NCI-H1417 treated with DMSO at 0.1 percent for 48 hours (cell line): ENCODE results near the gene GSC2.

Source experiments
- DNase-seq: peaks from one replicate; lab custom pipeline; 2025; lab: John Stamatoyannopoulos, UW

The GSC2 gene

DNA sequence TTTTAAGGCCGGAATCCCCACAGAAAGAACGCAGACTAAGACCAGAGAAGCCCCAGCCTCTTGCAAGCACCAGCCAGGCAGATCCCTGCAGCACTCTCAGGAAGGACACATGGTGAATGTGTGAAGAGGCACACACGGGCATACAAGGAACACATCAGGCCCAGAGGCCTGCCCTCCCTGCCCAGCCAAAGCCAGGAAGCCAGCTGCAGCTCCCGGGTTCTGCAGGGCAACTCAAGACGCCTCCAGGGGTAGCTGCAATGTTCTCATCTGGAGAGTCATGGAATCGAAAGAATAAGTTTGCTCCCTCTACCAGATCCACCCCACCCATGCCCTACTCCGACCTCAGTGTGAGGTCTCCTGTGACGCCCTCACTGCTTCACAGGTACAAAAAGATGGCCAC, 30.1 kb downstream of the GSC2 start:
- no peak for DNase-seq

DNA sequence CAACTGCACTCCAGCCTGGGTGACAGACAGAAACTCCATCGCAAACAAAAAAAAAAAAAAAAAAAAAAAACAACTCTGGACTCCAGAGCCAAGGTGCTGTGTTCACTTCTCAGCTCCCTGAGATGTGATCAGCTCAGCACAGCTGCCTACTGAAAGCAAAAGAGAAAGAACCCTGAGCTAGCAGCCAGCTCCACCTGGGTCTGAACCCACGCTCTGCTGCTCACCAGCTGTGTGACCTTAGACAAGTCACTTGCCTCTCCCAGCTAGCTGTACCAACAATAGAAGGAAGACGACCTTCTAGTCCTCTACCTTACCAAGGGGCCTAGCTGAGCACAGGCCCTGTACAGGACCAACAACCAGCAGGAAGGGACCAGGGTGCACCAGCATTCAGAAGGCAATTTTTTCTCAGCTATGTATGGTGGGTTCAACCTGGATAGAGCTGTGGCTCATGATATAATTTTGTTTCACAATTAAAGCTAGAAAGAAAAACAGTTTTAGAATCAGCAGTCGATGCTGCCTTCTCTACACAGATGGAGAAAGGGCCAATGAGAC, 31.7 kb downstream of the GSC2 start:
- DNase-seq: no peak

GRCh38 chr22:19117111-19117512, 33.0 kb downstream of the GSC2 start:
- no peak for DNase-seq

GRCh38 chr22:19115628-19116027, 34.5 kb downstream of the GSC2 start:
- no peak for DNase-seq

DNA sequence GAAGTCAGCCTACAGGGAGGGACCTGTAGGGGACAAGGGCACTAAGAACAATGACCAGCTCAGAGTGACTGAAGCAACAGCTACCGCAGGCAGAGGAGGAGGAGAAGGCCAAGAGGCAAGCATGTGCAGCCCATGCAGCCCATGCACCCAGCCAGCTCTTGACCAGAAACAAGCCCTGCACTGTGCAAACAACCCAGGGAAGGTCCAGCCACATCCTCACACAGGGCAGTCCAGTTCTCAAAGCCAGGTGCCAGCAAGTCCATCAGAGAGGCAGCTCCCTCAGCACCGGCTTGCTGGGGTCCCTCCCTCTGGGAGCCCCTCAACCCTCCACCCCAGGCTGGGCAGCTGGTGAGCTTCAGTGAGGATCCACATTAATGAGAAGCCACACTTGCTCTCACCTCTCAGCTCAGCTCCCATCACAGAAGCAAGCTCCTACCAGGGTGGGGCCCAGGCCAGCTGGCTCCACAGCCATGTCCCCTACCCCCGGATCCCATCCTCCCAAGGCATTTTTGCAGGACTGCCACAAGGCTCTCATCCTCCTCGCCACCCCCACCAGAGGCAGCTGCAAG, 35.0 kb downstream of the GSC2 start:
- no peak for DNase-seq

DNA sequence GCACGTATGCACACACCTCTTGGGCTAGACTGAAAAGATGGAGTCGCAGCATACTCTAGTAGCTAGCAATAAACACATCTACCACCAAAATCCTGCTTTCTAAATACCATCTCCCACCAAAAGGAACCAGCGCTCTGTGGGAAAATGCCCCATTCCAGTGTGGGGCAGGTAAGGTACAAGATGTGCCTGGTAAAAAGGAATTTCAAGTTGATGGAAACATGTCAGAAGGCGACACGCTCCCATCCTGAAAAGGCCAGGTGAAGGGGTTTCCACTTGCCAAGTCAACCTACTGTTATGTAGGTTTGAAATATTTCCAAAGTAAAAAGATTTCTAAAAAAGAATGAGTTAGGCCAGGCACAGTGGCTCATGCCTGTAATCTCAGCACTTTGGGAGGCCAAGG, 36.7 kb downstream of the GSC2 start:
- DNase-seq: no peak

- no peak for DNase-seq
These were observed 38.5 kb downstream of the GSC2 start for GRCh38 chr22:19111584-19111983.

DNA sequence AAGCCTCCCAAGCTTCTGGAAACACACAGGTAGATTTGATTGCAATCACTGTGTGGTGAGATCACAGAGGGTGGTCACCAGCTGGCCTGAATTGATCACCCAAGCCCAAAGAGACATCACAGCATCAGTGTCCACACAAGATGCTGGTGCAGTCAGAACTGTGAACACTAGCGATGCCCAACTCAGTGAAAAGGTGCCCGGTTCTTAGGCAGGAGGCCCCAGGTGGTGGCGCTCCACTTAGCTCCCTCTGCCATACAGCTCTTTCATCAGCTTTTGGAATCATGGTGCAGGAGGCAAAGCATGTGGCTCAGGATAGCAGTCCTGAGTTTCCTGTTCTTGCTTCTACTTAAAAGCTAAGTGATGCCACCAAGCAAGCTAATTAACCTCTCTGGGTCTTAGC, 39.0 kb downstream of the GSC2 start:
- DNase-seq: no peak

GRCh38 chr22:19110646-19111045, 39.4 kb downstream of the GSC2 start:
- DNase-seq: no peak

DNA sequence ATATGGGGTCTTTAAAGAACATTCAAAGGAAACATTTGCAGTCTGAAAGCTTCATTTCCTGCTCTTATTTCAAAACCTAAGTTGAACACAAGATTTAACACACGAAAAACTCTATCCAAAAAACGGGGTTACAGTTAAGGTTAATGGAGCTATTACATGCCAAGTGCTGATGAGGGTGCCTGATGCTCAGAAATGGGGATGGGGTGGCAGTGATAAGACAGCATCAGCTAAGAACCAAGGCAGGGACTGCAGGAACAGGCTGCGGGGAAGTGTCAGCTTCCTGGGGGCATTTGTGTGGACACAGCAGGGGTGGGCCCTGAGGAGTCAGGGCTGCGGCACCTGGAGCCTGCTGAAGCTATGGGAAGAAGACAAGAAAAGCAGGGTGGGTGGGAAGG, 40.0 kb downstream of the GSC2 start:
- no peak for DNase-seq

DNA sequence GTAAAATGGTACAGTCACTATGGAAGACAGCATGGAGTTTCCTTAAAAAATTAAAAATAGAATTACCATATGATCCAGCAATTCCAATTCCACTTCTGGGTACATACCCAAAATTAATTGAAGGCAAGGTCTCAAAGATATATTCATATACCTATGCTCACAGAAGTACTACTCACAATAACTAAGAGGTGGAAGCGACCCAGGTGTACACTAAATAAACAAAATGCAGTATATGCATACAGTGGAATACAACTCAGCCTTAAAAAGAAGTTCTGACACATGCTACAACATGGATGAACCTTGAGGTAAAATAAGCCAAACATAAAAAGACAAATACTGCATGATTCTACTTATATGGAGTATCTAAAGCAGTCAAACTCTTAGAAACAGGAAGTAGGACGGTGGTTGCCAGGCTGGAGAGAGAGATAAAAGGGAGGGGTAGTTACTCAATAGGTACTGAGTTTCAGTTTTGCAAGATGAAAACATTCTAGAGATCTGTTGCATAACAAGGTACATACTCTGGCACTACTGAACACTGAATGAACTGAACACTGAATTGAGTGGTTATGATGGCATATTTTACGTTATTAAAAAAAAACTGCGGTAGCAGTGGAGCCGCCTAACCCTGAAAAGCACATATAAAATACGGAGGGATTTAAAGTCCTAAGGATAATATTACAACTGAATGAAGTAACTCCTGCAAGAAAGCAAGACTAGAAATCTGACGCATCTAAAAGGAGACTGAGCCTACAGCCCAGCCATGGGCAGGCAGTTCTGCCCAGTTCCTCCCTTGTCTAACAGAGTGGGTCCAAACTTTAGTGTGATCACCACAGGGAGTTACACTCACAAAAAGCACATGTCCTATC, 40.7 kb downstream of the GSC2 start:
- DNase-seq: no peak

DNA sequence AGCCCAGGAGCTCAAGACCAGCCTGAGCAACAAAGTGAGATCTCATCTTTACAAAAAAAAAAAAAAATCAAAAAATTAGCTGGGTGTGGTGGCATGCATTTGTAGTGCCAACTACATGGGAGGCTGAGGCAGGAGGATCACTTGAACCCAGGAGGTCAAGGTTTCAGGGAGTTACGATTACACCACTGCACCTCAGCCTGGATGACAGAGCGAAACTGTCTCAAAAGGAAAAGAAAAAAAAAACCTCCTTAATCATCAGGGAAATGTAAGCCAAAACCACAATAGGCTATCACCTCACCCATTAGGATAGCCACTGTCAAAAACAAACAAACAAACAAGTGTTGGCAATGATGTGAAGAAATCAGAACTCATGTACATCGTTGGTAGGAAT, 41.3 kb downstream of the GSC2 start:
- no peak for DNase-seq

DNA sequence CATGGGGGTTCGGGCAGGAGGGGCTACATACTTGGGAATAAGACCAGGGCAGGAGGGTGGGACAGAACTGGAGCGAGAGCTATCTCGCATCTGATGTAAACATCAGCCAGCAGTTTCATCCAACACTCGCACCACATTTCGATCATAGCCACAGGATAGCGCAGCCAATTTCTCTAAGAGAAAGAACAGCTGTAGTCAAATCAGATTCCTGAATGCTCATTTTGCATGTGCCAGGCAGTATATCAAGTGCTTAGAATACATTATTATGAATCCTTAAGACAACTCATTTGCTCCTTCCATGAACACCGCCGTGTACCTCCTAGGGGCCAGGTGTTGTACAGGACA, 42.4 kb downstream of the GSC2 start:
- no peak for DNase-seq

GRCh38 chr22:19106886-19107729, 43.0 kb downstream of the GSC2 start:
- no peak for DNase-seq

- DNase-seq: no peak
These were observed 44.0 kb downstream of the GSC2 start for GRCh38 chr22:19105867-19106802.

GRCh38 chr22:19105456-19105855, 44.6 kb downstream of the GSC2 start:
- DNase-seq: no peak

DNA sequence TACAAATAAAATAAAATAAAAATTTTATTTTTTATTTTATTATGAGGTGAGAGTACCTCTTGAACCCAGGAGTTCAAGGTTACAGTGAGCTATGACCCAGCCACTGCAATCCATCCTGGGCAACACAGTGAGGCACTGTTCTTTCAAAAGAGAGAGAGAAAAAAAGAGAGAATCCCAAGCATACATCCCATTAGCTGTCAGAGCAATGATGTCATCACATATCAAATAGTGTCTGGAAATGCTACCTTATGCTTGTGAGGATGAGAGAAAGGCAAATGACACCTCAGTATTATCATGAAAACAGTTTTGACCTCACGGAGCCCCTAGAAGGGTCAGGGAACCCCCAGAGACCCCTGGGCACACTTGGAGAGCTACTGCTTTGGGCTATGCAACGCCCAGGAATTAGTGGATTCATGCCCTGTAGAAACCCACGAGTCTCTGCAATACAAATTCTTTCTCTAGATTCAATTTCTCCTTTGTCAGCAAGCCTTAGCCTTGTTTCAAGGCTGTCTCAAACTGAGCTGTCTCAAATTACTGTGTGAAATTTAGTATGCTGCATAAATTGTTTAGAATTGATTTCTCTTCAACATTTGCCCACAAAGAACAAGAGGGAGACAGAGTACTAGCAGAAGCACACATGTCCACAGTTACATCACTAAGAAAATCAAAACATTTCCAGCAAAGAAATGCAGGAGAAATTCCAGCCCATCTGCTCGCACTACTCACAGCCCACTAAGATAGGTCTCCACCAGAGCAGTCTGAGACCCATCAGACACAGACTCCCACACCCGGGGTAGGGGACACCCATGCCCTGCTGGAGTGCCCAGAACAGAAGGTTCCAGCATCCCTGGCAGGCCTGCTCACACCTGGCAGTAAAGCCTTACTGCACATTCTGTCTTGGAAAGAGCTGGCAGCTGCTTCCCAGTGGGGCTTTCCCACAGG, 45.9 kb downstream of the GSC2 start:
- DNase-seq: no peak

GRCh38 chr22:19098157-19098556, 51.9 kb downstream of the GSC2 start:
- DNase-seq: no peak

GRCh38 chr22:19097518-19097917, 52.6 kb downstream of the GSC2 start:
- DNase-seq: no peak
